SIG-M5 treated with dmso at 0.1 percent for 504 hours (cell line): ENCODE results near the gene CDCA5.

ENCODE experiments used
- DNase-seq: peaks from one replicate; lab custom pipeline; 2025; ENCODE audit not compliant: unreplicated experiment; lab: John Stamatoyannopoulos, UW

CDCA5 gene

DNA sequence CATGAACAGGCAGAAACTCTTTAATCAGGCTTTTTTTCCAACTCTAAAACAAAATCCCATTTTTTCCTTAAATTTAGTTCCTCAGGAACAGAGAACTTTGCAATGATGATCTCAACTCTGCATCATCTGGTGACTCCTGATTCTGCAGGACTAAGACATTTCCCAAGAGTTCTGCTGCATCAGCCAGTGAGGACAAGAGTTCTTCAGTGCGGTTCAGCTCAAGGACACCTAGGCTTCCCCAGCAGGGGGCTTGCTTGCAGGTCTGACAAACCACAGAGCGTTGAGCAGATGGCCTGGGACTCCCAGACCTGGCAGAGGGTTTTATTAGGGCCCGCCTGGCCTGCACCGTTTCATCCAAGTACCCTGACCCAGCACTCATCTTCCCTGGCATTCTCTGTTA lies 6.4 kb downstream of the CDCA5 start:
- DNase-seq = no peak

- DNase-seq = no peak
Observed at GRCh38 chr11:65072631-65072966, 11.2 kb downstream of the CDCA5 start.

- DNase-seq = no peak
Observed at GRCh38 chr11:65071907-65072630, 11.8 kb downstream of the CDCA5 start.

- DNase-seq = peak; percentile 51
Observed at GRCh38 chr11:65069217-65069616, 14.6 kb downstream of the CDCA5 start.

DNA sequence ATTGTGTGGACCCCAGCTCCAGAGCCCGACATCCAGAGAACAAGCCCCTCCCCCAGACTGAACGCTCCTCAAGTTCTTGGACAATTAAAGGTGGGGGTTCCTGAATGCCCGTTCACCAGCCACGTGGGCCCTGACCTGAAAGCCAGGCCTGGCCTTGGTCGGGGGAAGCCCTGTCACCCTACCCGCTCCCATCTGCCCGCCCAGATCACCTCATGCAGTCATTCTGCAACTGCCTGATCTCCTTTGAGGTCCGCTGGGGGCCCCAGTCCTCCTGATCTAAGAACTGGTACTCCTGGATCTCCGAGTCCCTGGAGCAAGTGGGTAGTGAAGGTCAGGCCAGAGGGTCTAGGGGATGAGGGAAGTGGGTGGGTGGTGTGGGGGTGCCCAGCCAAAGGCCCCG lies 16.4 kb downstream of the CDCA5 start:
- no peak for DNase-seq

DNA sequence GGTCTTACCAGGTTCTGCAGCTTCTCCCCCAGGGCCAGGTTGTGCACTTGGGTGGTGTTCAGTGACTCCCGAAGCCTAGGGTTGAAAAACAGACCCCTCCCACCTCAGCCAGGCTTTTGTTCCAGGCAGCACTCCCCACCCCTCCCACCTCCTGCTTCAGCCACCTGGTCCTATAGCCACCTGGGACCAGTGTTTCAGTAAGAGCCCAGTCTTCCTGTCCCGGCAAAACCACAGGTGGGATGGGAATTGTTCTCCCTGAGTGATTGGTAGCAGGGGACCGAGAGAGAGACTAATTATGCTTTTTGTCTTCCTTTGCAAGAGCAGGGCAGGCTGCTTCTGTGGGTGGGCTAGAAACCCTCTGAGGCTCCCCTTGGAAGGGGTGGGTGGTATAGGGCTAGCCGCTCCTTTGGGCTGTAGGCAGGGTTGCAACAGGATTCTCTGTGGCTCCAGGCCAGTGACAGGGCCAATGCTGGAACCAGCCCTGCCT lies 17.0 kb downstream of the CDCA5 start:
- DNase-seq = no peak

DNA sequence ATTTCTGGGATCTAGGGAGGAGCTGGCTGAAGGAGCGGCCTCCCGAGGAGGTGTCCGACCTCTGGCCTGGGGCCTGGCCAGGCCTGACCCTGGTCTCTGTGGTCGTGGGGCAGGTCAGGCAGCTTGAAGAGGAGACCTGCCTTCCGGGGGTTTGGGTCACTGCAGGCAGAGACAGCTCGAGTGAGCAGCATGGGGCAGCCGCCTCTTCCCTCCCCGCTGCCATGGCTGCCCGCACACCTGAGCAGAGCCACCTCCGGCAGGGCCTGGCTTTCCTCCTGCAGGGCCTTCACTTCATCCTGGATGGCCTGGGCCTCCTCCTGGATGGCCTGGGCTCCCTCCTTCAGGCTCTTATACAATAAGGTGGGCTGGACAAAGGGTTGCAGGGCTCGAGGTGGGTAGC lies 17.5 kb downstream of the CDCA5 start:
- DNase-seq = no peak

DNA sequence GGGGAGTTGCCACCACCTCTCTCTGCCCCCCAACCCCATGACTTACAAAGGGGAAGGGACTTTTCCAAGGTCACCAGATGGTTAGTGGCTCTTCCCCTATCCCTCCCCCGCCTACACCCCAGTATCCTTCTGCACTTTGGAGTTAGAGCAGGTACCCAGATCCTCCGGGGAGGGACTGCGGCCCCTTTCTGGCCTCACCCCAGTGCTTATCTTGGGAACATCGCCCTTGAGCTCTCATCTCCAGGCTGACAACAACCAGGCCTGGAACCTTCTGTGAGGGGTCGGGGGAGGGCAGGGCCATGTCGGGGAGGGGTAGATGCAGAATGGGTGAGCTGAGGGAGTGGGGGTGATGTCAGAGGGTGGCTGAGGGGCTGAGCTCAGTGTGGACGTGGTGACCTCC lies 18.0 kb downstream of the CDCA5 start:
- DNase-seq = no peak

DNA sequence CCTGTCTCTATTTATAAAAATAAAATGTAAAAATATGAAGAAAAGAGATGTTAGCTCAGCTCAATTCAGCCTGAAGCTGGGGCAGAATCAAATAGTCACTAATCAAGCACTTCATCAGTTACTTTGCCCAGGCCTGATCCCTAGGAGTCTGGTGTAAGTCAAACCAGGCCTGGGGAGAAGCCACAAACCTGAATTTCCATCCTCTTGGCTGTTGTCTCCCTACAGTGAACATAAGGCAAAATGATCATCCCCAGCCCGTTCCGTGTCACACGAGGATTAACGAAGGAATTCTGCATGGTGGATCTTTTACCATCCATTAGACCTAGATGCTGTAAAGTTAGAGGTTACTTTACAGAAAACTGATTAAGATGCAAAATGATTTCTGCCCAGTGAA lies 19.0 kb downstream of the CDCA5 start:
- DNase-seq = no peak

DNA sequence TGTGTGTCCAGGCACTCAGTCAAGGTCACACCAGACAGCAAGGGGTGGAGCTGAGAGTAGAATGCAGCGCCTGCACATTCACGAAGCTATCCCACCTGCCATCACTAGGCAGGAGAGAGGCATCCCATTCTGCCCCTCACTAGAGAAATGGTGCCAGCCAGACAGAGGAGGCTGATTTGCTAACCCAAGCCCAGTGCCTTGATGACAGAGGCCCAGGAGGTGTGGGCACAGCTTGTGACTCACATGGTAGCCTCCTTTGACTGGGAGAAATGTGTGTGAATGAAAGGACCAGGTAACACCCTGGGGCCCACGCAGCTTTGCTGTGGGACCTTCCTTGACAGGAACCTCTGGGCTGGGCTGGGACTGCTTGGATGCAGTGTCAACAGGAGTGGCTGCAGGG lies 20.3 kb downstream of the CDCA5 start:
- DNase-seq = no peak

DNA sequence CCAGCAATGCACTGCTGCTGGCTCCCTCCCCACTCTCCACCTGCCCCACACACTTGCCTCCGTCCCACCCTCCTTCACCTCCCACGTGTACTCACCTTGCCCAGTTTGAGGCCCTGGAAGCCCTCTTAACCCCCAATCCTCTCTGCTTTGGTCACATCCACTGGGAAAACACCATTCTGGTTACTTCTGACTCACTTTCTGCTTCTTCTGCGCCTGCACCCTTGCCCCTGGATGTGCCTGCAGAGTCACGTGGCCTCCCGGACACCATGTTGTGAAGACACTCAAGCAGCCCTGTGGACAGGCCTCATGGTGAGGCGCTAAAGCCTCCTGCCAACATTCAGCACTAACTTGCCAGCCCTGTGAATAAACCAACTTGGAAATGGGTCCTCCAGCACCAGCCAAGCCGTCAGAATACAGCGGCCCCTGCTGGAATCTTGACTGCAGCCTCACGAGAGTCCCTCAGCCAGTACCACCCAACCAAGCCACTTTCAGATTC lies 22.9 kb downstream of the CDCA5 start:
- DNase-seq = no peak

DNA sequence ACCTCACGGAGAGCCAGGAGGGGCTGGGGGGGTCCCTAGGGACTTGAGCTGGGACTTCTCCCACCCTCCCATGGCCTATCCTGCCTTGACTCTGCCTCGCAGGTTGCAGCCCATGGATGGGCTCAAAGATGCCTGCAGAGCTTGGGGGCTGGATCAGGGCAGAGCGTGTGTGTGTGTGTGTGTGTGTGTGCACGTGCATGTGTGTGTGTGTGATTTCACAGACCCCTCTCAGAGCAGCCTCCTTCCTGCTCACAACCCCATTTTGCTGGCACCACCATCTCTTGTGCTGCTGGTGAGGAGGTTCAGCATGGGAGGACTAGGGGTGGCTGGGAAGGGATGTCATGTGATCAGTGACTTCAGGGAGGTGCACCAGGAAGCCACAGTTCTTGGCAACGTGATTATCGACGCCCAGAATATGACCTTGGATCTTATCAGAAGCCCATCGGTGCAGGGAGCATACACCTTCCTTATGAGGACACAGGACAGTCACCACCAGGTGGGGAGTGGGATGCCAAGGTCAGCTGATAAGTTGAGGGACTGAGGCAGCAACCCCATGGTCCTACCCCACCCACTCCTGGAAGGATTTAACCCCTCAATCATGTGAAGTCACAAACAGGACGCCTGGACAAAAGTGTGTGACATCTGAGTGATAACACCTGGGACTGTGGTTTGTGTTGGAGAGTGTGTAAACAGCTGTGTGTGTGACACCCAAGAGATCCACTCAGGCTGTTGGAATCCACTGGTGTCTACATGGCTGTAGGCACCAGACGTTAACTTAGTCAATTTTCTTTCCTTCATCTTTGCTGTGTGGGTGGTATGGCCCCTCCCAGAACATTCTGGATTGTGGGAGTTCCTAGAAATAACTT lies 23.6 kb downstream of the CDCA5 start:
- no peak for DNase-seq

DNA sequence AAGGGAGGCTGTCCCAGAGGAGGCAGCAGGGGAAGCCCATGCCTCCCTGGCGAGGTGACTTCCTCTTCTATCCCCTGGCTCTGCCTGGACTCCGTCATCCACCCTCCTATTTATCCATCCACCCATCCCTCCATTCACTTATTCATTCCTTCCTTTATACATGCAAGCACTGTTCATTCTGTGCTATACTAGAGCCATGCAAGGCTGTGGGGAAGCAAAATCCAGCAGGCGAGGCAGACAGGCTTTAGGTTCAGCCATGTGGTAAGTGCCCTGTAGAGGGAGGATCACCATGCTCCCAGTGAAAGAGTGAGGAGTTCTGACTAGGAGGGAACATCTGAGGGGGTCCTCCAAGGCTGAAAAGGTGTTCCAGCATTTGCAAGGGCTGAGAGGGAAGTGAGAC lies 24.3 kb downstream of the CDCA5 start:
- DNase-seq = no peak

- DNase-seq = no peak
Observed at GRCh38 chr11:65058419-65059054, 25.3 kb downstream of the CDCA5 start, which contains the start of gene NAALADL1. TSS of gene NAALADL1 (minus strand) at chr11:65058553. CDS start at chr11:65058521, 32 bp downstream.

DNA sequence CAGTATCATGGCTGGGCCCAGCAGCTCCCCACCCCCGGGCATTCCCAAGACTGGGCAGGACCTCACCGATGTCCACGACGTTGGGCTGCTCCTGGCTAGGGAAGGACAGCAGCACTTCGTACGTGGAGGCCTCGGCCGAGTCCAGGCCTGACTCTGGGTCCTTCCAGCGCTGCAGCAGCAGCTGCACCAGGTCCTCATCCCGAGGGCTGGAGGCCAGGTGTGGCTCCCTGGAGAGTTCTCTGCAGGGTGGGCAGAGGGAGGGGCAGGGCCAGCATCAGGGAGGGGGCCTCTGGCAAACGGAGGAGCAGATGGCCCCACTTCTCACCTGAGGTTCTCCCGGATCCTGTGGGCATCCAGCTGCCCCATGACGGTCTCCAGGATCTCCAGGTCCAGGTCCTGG lies 25.8 kb downstream of the CDCA5 start:
- DNase-seq = no peak

GRCh38 chr11:65057526-65057925 lies 26.3 kb downstream of the CDCA5 start:
- DNase-seq = no peak

DNA sequence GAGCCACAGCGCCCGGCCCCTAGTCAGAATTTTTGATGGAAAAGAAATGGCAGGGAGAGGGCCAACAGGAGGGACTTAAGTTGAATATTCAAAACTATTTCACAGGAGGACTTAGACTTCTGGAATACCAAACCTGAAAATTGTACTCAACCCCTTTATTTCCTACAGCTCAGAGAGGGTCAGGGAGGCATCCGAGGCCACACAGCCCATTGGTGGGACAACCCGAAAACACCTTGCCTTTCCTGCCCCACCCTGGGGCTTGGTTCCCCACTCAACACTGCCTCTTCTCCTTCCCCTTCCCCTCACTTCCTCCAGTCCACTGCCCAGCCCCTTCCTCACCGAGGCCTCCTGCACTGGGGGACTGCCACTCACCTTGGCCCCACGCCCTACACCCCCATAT lies 26.8 kb downstream of the CDCA5 start:
- no peak for DNase-seq

- DNase-seq = no peak
Observed at GRCh38 chr11:65055538-65055937, 28.3 kb downstream of the CDCA5 start.

GRCh38 chr11:65053827-65054508 lies 29.9 kb downstream of the CDCA5 start:
- DNase-seq = no peak

DNA sequence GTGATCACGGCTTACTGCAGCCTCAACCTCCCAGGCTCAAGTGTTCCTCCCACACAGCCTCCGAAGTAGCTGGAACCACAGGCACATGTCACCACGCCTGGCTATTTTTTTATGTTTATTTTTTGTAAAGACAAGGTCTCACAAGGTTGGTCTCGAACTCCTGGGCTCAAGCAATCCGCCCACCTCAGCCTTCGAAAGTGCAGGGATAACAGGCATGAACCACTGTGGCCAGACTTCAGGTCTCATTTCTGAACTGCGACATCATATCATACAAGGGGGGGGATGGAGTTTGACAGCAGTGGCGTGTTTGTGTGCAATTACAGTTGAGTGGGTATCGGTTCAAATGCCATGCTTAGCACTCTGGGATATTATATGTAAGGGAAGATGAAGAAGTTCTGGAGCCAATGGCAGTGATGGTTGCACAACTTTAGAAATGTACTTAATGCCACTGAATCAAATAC lies 32.4 kb downstream of the CDCA5 start:
- DNase-seq = no peak
